T-helper 2 cell (primary cell): ENCODE results near the gene VSX1.
A peak's percentile ranks its signal among the peaks of the same experiment; 100 is the strongest.

Experiments used
- DNase-seq, 5 experiments: peaks; one replicate each; pipeline versions ENCODE4 v3.0.0 to v3.0.0-alpha.2; 2012 to 2022

The VSX1 gene

DNA sequence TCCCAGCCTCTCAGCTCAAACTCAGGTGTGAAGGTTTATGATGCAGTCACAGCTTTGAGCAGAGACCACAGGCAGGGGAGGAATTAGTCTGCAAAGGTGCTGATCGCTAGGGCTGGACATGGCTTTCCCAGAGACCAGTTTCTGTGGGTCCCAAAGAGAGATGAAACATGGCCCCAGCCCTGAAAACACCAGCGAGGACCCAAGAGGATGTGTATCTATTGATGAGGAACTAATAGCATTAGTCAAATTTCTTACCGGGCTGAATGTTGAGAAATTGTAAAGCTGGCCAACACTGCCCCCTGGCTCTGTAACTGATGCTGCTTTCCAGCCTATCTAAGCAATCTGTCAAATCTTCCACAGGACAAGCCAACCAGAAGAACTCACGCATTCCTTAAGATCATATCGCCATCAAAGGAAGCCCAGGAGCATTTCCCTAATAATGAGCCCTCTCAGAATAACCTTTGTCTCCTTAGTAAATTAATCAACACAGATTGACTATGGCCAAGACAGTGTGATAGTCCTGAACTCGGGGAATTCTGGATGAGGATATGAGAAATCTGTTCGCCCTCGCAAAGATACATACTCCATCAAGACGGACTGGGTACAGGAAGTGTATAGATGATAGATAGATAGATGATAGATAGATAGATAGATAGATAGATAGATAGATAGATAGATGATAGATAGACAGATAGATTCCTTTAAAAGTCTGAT lies 16.2 kb downstream of the VSX1 start:
- peak in 4 of 5 experiments; percentile 33 to 63 (median 52) for DNase-seq

DNA sequence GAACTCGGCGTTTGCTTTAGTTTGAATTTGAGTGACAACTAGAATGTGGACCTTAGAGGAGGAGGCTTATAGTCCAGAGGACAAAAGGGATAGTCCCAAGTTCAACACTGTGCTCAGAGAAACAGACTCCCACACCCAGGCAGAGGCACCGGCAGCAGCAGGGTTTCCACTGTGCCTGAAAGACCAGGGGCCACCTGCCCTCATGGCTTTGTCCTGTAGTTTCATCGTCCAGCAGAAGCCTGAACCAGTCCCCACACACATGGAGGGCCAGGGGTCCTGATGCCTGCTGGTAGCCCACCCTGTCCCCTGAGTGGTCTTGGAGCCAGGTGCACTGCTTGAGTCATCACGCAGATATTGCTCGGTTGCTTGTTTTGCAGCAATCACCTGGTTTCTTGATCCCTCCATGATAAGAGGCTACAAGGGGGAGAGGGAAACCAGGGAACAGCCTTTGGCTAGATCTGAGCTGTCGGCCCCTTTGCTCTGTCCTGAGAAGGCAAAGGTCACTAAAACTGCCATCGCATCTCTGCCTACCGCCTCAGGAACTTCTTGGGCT lies 16.8 kb downstream of the VSX1 start:
- no peak for DNase-seq

DNA sequence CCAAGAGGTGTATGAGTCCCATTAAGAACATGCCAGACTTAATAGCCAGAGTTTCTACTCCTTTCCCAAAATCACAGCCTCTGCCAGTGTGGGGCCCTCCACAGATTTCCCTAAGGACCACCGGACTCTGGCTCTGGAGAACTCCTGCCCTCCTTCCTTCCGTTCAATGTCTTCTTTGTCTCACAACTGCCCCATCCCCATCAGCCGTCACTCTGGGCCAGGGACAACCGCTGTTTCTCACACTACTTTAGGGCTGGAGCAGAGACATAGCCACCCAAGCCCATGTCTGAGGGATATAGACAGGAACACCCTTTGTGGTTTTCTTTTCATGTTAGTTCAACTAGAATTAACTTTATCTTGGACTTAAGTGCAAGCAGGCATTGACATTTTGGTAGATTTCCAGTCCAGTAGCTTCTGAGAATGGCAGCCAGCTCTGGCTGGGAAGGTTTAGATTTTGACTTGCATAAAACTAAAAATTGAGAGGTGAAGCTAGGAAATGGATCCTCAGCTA lies 17.3 kb downstream of the VSX1 start:
- DNase-seq: no peak

DNA sequence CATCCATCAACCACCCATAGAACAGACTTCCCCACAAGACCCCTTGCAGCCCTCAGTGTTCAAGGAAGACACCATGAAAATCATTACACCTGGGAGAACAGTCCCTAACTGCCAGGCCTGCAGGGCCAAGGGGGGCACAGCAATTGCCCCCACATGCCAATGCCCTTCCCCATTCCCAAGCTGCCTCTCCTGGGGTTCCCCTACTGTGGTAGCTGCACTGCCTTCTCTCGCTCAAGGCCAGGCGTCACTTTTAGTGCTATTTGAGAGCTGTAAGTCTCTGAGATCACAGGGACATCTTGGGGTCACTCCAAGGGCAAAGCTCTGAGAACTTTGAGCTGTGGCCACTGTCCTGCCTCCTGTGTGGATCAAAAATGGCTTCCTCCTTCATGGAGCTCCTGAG lies 18.0 kb downstream of the VSX1 start:
- no peak for DNase-seq

DNA sequence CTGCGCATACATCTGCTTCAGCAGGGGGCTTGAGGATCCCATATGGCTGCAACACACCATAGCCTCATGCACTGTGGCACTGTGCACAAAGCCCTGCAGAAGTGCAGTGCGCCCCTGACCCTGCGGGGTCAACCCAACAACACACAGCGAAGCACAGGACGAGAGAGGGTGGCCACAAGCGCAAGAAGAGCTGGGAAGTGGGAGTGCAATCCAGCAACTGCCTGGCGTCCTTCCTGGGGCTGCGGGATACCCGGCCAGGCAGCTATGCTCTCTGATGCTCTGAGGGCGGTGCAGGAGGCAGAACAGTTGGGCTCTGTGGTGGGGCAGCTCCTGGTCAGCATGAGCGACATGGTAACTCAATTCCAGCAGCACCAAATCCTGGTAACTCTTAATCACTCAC lies 18.4 kb downstream of the VSX1 start:
- DNase-seq: no peak

DNA sequence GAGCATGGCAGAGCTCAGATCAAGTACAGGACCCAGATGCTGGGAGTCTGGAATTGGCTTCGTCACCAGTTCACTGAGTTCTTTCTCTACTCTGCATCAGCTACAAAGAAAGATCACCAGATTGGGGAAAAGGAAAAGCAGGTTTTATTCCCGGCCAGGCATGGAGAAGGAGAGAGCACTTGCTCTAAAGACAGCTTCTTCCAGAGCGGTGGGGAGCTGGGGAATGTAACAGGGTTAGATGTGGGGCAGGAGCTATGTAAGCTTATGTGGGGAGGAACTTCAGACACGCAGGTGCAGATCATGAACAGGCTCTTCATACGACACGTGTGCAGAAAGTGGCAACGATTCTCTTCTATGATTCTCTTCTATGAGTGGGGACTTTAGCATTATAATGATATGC lies 19.1 kb downstream of the VSX1 start:
- DNase-seq: no peak

DNA sequence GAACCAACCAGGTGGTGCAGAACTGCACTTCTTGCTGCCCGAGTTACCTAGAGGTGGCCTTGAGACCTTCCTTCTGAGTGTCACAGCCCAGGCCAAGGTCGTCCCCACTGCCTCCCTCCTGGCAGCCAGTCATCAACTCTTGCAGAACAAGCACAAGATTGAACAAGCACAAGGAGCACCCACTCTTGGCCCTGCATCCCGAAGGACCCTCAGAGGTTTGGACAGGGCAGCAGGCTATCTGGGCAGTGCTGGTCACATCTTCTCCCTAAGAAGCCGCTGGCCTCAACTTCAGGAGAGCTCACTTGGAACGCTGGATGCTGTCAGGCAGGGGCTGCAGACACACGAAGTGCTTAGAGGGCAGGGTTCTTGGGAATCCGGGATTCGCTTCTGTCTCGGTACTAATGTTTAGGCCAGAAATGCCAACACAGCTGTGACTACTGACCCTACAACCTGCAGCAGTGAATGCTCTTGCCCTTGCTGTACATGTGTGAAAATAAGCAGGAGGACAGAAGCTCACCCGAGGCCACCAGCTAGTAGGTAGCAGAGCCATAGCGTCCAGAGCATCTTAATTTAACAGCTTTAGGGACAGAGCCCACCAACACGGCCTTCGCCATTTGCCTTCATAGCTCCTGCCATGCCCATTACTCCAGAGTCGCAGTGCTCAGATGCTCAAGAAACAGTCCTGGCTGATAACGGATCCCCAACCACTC lies 20.0 kb downstream of the VSX1 start:
- no peak for DNase-seq

DNA sequence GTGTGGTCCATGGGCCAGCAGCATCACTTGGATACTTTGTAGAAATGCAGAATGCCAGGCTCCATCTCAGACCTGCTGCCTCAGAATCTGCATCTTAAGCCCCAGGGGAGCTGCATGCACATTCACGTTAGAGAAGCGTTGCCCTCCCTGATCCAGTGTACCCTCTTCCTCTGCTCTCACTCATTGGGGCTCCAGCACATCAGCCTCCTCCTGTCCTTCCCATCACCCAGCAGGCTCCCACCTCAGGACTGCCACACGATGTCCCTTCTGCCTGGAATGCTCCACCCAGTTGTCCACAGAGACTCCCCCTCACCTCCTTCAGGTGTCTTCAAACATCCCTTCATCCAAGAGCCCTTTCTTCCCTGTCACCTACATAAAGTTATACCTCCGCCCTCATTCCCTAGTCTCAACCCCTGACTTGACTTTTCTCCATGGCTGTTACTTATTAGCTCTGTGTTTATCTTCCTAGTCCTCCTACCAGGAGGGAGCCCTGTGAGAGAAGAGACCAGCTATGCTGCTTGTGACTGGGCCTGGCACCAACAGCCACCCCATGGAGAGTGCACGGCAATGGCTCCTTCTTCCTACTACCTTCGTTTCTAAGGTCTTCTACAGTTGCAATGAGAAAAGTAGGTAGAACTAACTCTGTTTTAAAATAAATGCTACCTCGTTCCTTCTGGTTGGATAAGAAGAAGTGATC lies 20.7 kb downstream of the VSX1 start:
- no peak for DNase-seq

DNA sequence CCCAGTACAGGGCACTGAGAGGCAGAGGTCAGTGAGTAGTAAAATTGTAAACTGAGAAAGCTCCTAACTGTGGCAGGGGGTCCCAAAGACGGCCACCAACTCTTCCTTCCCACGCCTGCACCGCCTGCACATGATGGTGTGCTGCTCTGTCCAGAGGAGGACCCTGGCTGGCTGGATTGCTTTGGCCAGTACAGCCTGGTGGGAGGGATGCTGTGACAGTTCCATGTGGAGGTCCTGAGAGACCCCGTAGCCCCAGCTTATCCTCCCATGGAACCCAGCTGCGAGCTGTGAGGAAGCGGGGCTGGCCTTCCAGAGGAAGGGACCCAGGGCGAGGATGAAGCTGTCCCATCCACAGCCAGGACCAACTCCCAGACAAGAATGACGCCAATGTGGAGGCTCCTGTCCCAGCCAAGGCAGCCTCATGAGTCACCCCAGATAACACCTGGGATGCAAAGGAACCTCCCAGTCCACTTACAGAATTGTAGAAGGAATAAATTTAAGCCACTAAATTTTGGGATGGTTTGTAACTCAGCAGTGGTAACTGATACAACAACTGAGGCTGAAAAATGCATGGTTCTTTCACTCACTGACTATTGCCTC lies 22.0 kb downstream of the VSX1 start:
- DNase-seq: no peak

DNA sequence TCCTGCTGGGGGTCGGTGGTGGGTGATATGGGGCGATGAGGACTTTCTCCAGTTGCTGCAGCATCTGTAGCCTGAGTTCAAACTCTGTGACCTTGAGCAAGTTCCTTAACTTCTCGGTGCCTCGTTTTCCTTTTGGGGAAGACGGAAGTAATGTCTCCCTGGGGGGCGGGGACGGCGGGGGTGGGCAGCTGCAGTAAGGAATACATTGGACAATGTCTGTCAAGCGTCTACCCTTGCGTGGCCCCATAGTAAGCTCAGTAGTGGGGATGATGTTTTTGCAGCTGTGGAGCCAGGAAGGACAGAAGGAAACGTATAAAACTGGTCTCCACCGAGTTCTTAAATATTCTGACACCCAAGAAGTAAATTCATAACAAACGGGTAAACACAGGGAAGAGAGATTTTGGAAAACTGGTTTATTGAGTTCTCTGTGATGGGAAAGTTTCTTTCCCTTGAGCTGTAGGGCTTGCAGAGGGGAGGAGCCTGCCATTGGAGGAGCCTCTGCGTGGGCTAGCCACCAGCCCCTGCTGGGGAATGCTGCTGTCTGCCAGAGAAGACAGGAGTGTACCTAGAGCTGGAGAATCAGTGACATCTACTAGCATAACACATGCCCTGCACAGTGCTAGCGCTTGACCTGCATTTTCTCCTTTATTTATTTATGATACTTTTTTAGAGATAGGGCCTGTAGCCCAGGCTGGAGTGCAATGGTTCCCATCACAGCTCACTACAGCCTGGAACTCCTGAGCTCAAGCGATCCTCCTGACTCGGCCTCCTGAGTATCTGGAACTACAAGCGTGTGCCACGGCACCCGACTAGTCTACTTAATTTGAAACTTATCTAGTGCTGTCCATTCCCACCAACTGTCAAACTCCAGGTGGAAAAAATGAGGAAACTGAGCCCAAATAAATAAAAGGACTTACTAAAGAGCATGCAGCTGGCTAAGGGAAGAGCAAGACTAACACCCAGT lies 22.8 kb downstream of the VSX1 start:
- peak in 1 of 5 experiments; percentile 19 for DNase-seq

DNA sequence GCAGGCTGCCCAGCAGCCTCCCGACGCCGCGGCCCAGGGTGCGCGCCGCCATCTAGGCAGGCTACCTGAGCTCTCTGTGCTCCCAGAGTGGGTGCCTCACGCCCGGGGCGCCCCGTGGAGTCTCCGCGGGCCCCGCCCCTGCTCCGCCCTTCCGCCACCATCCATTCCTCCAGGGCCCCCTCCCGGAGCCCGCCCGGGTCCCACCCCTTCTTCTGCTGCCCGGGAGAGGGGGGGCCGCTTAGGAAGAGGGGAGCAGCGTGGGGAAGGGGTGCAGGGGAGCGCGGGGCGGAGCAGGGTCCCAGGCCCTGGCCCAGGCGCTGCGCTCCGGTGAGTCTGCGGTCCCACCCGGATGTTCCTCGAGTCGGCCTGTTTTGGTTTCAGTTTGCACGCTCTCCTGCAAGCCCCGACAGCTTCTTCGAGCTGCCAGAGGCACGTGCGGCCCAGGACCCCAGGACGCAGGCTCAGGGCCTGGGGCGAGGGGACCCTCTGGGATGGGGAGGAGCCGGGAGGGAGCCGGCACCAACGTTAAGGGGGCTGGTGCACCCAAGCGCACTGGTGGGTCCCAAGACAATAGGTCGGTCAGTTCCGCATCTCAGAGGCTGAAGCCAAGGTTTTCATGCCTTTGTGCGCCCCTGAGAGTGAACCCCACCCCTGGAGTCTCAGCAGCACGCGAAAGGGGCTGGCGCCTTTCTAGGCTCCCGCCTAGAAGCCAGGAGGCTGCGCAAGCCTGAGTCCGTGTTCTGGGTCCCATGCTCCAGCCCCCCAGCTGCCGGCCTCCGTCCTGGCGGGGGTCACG lies 23.7 kb downstream of the VSX1 start, which contains the start of gene ACSS1:
Gene ACSS1, minus strand, starts transcription at position 89 of the 796 bp plus-strand sequence. Its CDS starts 37 bp downstream, at position 52.
- DNase-seq: peak; percentile 47 to 93 (median 65)

DNA sequence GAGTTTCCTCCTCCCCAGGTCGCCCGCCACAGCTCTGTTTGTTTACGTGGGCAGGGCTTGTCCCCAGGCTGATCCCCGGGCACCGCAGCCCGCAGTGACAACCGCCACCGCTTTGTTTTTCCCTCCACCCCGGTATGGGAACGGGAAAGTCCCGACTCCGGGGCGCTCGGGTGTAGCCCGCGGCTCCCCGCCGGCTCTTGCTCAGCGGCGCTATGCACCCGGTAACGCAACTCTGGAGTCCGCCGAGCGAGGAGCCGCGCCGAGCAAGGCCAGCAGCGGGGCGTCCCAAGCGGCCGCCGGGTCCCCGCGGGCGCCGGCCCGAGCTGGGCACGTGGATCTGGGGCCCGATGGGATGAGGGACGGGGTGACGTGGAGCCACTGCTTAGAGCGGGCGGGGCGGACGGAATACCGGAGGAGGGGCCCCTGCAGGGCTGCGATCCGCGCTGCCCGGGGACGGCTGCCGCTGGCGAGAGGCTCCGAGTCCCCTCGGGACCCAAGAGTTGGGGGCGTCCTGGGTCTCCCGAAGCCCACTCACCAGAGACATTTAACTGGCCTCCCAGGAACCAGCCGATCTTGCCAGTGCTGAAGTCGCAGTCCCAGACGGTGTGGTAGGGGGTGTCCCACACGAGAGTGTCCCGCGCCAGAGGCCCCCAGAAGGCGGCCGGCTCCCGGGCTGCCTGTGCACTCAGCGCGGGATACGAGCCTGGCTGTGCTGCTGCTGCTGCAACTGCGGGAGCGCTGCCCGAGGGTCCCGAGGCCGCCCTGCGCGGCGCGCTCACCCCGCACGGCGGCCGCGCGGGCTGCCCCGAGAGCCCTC lies 24.5 kb downstream of the VSX1 start:
- DNase-seq: peak; percentile 56 to 92 (median 75)

DNA sequence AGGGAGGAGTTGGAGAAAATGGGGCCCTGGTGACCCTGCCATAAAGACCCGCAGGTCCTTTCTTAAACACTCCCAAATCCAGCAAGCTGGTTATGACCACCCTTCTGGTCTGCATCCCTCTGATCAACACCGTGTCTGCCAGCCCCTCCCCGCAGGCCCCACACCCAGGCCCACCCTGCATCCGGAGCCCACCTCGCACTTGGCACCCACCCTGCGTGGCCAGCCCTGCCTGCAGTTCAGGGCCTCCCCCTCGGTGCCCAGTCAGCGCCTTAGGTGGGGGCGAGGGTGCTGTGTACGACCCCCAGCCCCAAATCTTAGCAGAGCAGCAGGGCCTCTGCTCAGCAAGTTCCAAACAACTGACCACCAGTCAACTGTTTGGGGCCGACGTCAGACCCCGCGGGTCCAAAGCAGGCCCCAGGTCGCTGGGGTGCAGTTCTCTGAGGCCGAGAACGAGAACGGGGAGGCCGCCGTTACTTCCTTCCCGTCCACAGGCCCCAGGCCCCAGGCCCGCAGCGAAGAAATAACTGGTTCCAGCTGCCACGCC lies 25.2 kb downstream of the VSX1 start:
- no peak for DNase-seq

DNA sequence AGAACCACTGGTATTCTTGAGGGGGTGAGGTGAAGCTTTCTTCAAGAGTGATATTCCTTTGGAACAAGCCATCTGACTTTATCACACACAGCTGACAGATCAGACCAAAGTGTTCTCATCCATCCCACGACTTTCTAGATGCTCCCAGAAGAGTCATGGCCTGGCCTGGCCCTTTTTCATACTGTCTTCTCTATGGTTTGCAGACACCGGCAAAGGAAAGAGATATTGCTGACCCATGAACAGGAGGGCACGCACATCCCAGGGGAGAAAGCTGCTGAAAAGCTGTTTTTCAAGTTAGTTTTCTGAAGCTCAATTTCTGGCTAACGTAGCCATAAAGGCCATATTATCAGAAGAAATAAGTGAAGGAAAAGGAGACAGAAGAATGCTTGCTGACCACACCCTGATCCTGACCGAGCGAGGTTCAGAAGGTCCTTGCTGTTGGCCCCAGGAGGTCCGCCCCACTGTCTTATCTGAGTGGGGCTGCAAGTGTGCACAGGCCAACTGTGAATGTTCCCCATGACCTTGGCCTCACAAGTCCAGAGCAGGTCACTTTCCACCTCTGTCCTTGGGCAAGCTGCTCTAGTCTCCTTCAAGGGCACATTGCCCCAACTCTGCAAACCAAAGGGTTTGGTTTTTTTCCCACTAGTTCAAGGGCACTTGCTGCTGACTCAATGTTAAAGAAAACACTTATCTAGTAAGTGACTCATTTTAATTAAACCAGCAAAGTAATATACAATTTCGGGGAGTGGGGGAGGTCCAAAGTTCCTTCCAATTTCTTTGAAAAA lies 26.0 kb downstream of the VSX1 start:
- peak in 1 of 5 experiments; percentile 26 for DNase-seq

DNA sequence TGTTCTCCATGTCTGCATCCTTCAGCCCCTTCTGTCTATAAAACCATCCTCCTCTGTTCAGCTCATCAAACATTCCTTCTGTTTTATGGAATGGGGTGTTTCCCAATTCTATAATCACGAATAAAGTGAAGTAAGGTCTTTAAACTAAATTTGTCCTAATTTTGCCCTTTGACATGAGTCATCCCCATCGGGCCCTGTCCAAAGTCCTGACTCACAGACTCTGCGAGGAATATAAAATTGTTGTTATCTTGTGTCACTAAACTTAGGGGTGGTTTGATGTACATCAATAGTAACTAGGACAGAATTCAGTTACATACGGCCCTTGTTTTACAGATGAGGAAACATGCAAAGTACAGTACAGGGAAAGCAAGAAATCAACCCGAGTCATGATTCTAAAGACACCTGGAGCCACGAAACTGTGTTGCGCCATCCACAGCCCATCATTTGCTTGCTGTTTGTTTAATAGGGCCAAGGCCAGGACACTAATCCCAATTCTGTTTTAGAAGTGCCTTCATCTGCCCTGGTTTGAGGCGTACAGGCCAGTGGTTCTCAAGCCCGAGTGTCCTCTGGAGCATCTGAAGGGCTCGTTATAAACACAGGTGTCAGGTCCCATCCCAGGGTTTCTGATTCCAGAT lies 26.8 kb downstream of the VSX1 start:
- no peak for DNase-seq

DNA sequence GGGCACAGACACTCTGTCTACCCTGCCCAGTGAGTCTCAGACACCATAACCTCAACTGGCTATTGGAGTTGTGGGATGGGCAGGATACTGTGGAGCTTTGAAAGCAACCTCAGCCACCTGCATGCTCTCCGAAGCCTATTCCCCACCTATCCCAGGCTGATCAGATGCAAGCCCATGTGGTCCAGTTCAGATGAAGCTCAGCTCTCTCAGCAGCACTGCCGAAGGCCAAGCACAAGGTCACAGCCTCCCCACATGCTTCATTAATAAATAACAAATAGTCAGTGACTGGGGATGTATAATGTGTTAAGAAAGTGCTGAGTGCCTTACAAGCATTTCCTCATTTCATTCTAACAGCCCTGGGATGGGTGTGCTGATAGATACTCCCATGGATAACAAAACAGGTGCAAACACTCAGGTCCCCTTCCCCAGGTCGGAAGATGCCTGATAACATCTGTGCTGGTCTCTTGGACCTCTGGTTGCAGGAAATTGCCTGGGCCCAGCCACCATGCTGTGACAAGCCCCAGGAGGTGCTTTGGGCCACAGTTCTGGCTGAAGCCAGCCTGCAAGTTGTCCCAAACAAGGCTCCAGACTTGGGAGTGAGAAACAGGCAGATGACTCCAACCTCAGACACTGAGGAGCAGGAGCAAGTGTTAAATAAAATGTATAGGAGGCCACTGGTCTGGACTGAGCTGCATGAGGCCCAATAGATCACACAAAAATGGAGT lies 27.7 kb downstream of the VSX1 start:
- DNase-seq: no peak
